Small intestine (tissue), 7 donors: Measurements from ENCODE around the gene EEA1. TPM values are rescaled to one million over a fixed set of nuclear protein-coding genes. Genes with fewer than 3 reads are reported as not detected.
"Not testable (repeated sequence)": the region's sequence is repeated elsewhere in the genome, so short reads cannot be mapped to it uniquely, and the experiment has no call there.

Experiments
- DNase-seq, 2 donors: peaks; one replicate each; pipeline versions ENCODE4 v3.0.0 to v3.0.0-alpha.2; 2013
- FAIRE-seq: peaks from 2 replicates; lab custom pipeline; 2012; peaks lifted over from hg19 to GRCh38; lab: Jason Lieb, UNC
- H3K27ac ChIP-seq, 3 donors: one replicate each; pipeline ENCODE4 v1.5.1; 2013; ENCODE audit warnings: low read length in 2 of 3, mild to moderate bottlenecking in 2 of 3, control low read depth in 1 of 3, inconsistent platforms in 1 of 3, low read depth in 1 of 3, moderate library complexity in 1 of 3
- H3K27me3 ChIP-seq, 3 donors: one replicate each; pipeline ENCODE4 v1.6.1; 2013; ENCODE audit warnings: low read length in 3 of 3, inconsistent platforms in 1 of 3; ENCODE audit not compliant: control insufficient read depth in 3 of 3, insufficient read depth in 3 of 3
- H3K36me3 ChIP-seq, 3 donors: one replicate each; pipeline ENCODE4 v1.6.1; 2013; ENCODE audit warnings: low read length in 3 of 3, inconsistent platforms in 1 of 3, low read depth in 1 of 3, mild to moderate bottlenecking in 1 of 3, moderate library complexity in 1 of 3; ENCODE audit not compliant: control insufficient read depth in 3 of 3, insufficient read depth in 2 of 3
- H3K4me1 ChIP-seq, 3 donors: one replicate each; pipeline ENCODE4 v1.6.1; 2013; ENCODE audit warnings: low read length in 2 of 3, inconsistent platforms in 1 of 3, low read depth in 1 of 3, mild to moderate bottlenecking in 1 of 3, moderate library complexity in 1 of 3; ENCODE audit not compliant: control insufficient read depth in 3 of 3, insufficient read depth in 2 of 3
- H3K4me3 ChIP-seq, 3 donors: one replicate each; pipeline ENCODE4 v1.5.1; 2013; ENCODE audit warnings: low read length in 3 of 3, control low read depth in 1 of 3, inconsistent platforms in 1 of 3, low read depth in 1 of 3, mild to moderate bottlenecking in 1 of 3, moderate library complexity in 1 of 3
- H3K9me3 ChIP-seq, 2 donors: one replicate each; pipeline ENCODE4 v1.6.1; 2013; ENCODE audit warnings: low read depth in 1 of 2, low read length in 1 of 2; ENCODE audit not compliant: control insufficient read depth in 2 of 2, insufficient read depth in 1 of 2
- WGBS, 3 donors: extraction: QIAGEN DNeasy Blood & Tissue Kit; methylation state at CpG; one replicate each; pipeline ENCODE4 v1.1.7; 2013; 5-methylcytosine and 5-hydroxymethylcytosine counted together
- polyA plus RNA-seq, 4 donors: library from polyadenylated mRNA; stranded (reverse) in 3 of 4; unstranded in 1 of 4; fragments of 200-250 nt in 3 of 4; fragments of 120-200 nt in 1 of 4; gene quantifications; one replicate each; pipeline versions ENCODE4 v1.2.1 to v1.2.3, GENCODE V29; 2013
- donor health status: healthy with polysubstance abuse.
- donor health status: control.
- donor health status: control.
- donor health status: Bipolar disorder and iron deficiency.
- donor health status: healthy.

The EEA1 gene
- polyA plus RNA-seq, 4 donors: 3.0 to 15.6 (median 3.7) TPM

GRCh38 chr12:92764831-92765230 lies 164.3 kb downstream of the EEA1 start:
- Histone ChIP-seq H3K36me3 (no peaks in the 10 kb centered on the region), H3K27ac (no peak overlapping the region), H3K4me1 (peaks cover 0 to 7% (median 0%) of the 10 kb centered on the region in 3 donors), H3K9me3 (peaks cover 0 to 2% of the 10 kb centered on the region in 2 donors), H3K27me3 (no peaks in the 10 kb centered on the region), H3K4me3 (no peak overlapping the region)
- DNase-seq (no peak), FAIRE-seq (no peak)
- WGBS, 3 donors: 82 to 96% (median 88%) methylated on average over 5 of the region's 5 CpGs

GRCh38 chr12:92762773-92763172 lies 166.3 kb downstream of the EEA1 start:
- H3K27ac ChIP-seq: no peak overlapping the region
- WGBS, 3 donors: 93 to 96% (median 94%) methylated on average over 5 of the region's 5 CpGs
- peaks cover 0 to 2% of the 10 kb centered on the region in 2 donors for H3K9me3 ChIP-seq
- H3K4me1 ChIP-seq: no peaks in the 10 kb centered on the region
- no peaks in the 10 kb centered on the region for H3K27me3 ChIP-seq
- no peak overlapping the region for H3K4me3 ChIP-seq
- no peak for FAIRE-seq
- no peak for DNase-seq
- no peaks in the 10 kb centered on the region for H3K36me3 ChIP-seq

DNA sequence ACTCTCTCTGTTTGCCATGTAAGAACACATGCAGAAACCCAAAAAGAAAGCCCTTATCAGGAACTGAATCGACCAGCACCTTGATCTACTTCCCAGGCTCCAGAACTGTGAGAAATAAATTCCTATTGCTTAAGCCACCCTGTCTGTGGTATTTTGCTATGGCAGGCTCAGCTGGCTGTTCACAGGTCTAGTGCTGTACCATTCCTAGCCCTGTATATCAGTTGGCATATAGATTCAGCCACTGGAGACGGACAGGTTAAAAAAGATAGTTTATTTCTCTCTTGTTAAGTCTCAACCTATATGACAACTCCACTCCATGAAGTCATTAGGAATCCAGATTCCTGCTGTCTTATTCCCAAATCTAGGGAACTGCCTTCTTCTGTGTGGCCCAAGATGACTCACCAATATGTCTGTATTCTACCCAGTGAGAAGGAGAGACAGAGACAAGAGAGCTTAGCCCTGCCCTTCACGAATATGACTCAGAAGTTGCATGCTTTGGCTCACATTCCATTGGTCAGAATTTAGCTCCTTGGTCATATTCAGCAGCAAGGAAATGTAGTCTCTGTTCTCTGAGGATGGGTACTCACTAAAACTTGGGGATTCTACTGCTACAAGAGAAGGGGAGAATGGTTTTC lies 169.3 kb downstream of the EEA1 start:
- Histone ChIP-seq H3K27ac (no peak overlapping the region), H3K4me1 (no peaks in the 10 kb centered on the region), H3K4me3 (no peak overlapping the region), H3K9me3 (peaks cover 0 to 2% of the 10 kb centered on the region in 2 donors), H3K27me3 (no peaks in the 10 kb centered on the region), H3K36me3 (no peaks in the 10 kb centered on the region)
- no peak for DNase-seq
- WGBS, 3 donors: 78 to 86% (median 80%) methylated on average over 3 of the region's 3 CpGs
- FAIRE-seq: no peak

DNA sequence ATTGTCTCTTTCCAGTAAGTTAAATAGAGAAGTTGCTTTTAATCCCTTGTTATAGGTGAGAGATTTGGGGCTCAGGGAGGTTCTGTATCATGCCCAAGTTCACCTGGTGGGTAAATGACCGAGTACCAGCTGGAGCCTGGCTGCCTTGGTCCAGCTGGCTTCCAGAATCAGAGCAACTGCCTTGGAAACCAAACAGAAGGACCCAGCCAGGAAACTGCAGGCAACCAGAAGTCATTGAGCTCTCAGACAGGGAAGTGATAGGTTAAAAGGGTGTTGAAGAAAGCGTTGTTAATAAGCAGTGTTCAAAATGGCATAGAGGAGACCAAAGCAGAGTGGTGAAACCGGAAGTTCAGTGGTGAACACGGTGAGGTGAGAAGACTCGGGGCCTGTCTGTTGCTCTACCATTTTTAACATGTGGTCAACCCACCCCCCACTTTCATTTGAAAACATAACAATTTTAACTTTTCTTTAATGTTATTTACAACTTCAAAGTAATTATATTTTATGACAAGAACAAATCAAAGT lies 171.4 kb downstream of the EEA1 start:
- Histone ChIP-seq H3K4me3 (no peak overlapping the region), H3K36me3 (no peaks in the 10 kb centered on the region), H3K9me3 (peaks cover 0 to 2% of the 10 kb centered on the region in 2 donors), H3K27ac (no peak overlapping the region), H3K27me3 (no peaks in the 10 kb centered on the region), H3K4me1 (no peaks in the 10 kb centered on the region)
- no peak for DNase-seq
- 72 to 84% (median 81%) methylated on average over 5 of the region's 5 CpGs for whole genome bisulfite sequencing, 3 donors
- no peak for FAIRE-seq

DNA sequence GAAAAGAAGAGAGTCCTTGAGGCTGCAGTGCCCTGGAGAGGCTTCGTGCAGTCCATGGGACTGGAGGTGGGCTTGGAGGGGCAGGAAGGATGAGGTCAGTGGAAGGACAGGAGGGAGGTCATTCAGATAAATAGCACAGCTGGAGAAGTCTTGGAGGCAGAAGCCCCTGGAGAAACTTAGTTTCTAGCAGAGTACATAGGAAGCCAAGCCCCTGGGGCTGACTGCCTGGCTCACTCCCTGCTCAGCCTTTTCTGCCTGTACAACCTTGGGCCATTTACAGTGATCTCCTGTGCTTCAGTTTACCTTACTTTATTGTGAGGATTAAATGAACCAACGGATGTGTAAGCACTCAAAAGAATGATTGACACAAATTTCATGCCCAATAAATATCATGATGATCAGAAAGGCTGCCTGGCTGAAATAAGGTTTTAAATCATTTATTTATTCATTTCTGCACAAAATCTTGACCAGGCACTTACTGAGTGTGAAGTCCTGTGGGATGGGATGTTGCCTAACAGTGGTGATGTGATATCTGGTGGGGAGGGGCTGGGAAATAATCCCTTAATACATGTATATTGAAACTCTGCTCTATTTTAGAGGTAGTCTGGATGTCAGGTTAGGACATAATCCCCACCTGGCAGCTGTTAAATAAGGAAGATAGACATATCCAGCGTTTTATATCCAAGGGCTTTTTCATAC lies 172.0 kb downstream of the EEA1 start:
- FAIRE-seq (no peak), DNase-seq (no peak)
- H3K27ac ChIP-seq: no peak overlapping the region
- H3K4me3 ChIP-seq: no peak overlapping the region
- no peaks in the 10 kb centered on the region for H3K4me1 ChIP-seq
- 67 to 79% (median 72%) methylated on average over 3 of the region's 3 CpGs for WGBS, 3 donors
- no peaks in the 10 kb centered on the region for H3K27me3 ChIP-seq
- H3K36me3 ChIP-seq: no peaks in the 10 kb centered on the region
- peaks cover 0 to 2% of the 10 kb centered on the region in 2 donors for H3K9me3 ChIP-seq

DNA sequence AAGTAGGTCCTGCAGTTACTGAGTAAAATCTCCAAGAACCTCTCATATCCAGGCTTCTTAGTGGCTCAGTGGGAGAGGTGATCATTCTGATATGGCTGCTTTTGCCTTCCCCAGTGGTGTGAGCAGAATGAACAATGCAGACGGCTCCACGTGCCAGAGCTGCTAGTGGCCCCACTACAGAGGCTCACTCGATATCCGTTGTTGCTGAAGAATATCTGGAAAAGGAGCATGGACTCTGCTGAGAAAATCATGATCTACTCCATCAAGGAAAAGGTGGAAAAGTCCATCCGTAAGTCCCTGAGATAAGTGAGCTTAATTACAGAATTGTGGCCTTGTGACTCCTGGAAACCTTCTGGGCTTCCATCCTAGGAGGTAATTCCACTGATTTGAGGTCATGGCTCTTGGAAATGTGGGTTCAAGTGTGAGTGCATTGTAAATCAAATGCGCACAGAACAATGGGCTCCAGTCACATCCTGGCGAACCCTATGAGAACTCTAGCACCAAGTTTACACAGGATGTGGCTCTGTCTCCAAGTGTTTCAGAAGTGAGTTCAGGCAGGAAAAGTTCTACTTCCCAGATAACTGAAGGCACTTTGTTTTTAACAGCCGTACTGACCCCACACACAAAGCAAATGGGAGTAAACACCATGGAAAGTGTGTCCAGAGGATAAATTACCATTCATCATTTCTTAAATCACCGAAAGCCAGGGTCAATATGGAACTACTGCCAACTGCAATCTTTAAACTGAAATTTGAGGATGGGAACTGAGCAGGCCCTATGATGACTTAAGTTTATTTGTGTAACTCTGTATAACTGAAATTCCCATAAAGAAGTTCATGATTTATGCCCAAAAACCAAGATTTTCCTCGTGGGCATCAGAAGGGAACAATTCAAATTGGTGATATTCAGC lies 174.9 kb downstream of the EEA1 start:
- WGBS, 3 donors: 78 to 90% (median 84%) methylated on average over 10 of the region's 10 CpGs
- no peak overlapping the region for H3K4me3 ChIP-seq
- no peak overlapping the region for H3K27ac ChIP-seq
- H3K9me3 ChIP-seq: no peaks in the 10 kb centered on the region
- no peaks in the 10 kb centered on the region for H3K27me3 ChIP-seq
- no peak for FAIRE-seq
- H3K36me3 ChIP-seq: no peaks in the 10 kb centered on the region
- DNase-seq: no peak
- no peaks in the 10 kb centered on the region for H3K4me1 ChIP-seq

DNA sequence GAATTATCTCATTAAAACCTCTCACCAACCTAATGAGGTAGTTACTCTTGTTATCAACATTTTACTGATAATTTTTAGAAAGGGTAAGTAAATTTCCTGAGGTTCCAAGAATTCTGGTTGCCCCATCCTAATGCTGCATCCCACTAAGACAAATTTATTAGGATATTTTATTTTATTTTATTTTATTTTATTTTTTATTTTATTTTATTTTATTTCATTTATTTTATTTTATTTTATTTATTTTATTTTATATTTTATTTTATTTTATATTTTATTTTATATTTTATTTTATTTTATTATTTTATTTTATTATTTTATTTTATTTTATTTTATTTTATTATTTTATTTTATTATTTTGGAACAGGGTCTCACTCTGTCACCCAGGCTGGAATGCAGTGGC lies 179.4 kb downstream of the EEA1 start:
- not testable (repeated sequence) for H3K36me3 ChIP-seq, DNase-seq, H3K27me3 ChIP-seq, H3K9me3 ChIP-seq, H3K4me3 ChIP-seq, H3K4me1 ChIP-seq, H3K27ac ChIP-seq
- FAIRE-seq: peak; percentile 57

- no peak for DNase-seq
- Histone ChIP-seq H3K4me1 (no peaks in the 10 kb centered on the region), H3K27ac (no peak overlapping the region), H3K27me3 (no peaks in the 10 kb centered on the region), H3K36me3 (no peaks in the 10 kb centered on the region), H3K9me3 (no peaks in the 10 kb centered on the region), H3K4me3 (no peak overlapping the region)
- WGBS, 3 donors: 67 to 74% (median 70%) methylated on average over 1 of the region's 1 CpG
- FAIRE-seq: no peak
Observed at GRCh38 chr12:92747151-92747550, 181.9 kb downstream of the EEA1 start.
